ENCODE data around the gene RAMP1. TPM values are rescaled to one million over a fixed set of nuclear protein-coding genes. Genes with fewer than 3 reads are reported as not detected.

Gene RAMP1
- not detected in 2 replicates for total RNA-seq

GRCh38 chr2:237859533-237860272, at the start of gene RAMP1:
Gene RAMP1, plus strand, starts transcription at chr2:237859623. Its CDS starts 53 bp downstream, at chr2:237859676.

Other genes with a start within 250 kb of the RAMP1 start
- 105 and 135 TPM in 2 replicates for gene LRRFIP1, start 232.0 kb upstream of the RAMP1 start, total RNA-seq
- 0.32 and 0.91 TPM in 2 replicates for gene RBM44, start 60.8 kb upstream of the RAMP1 start, total RNA-seq
- 67.2 and 94.2 TPM in 2 replicates for gene UBE2F, start 107.4 kb downstream of the RAMP1 start, total RNA-seq
- gene SCLY, start 201.4 kb downstream of the RAMP1 start, total RNA-seq: 22.1 and 36.3 TPM in 2 replicates
- gene ESPNL, start 240.7 kb downstream of the RAMP1 start, total RNA-seq: not detected in 2 replicates